ENCODE measurements around the gene KCTD2.

- no peak for TF ChIP-seq CTCF (IDR thresholded peaks at IDR 0.05)
- no peak for TF ChIP-seq EP300 (IDR thresholded peaks at IDR 0.05)
- TF ChIP-seq POLR2A (IDR thresholded peaks at IDR 0.05) = no peak
- no peak for TF ChIP-seq POLR2AphosphoS5 (IDR thresholded peaks at IDR 0.05)
Measured at GRCh38 chr17:75049057-75049456, 2.0 kb downstream of the KCTD2 start.

All from suprapubic skin (tissue), 4 donors.